Body of pancreas (tissue), 4 donors: ENCODE measurements around the gene AMH. TPM values are rescaled to one million over a fixed set of nuclear protein-coding genes. Genes with fewer than 3 reads are reported as not detected.

Experiments used
- ATAC-seq: fragments of 150-250 bp; one replicate; pipeline ENCODE4 v1.9.1; 2016
- DNase-seq, 4 donors: peaks; one replicate each; pipeline ENCODE4 v3.0.0-alpha.2; 2019
- H3K27ac ChIP-seq, 4 donors: fragments of 200-600 bp; sonication (generic); 1 replicate in 3 of 4; 2 replicates in 1 of 4; pipeline versions ENCODE4 v1.5.1 to v1.6.1; 2016 to 2019; ENCODE audit warnings: mild to moderate bottlenecking in 1 of 4, mixed read lengths in 1 of 4, moderate library complexity in 1 of 4
- H3K27me3 ChIP-seq, 2 donors: fragments of 200-600 bp; sonication (generic); one replicate each; pipeline ENCODE4 v1.6.0; 2016; ENCODE audit warnings: mild to moderate bottlenecking in 1 of 2
- H3K36me3 ChIP-seq, 2 donors: fragments of 200-600 bp; sonication (generic); replicated peaks in 1 of 2; 2 replicates each; pipeline ENCODE4 v1.5.1; 2016; ENCODE audit warnings: low read depth in 2 of 2; ENCODE audit not compliant: insufficient read depth in 1 of 2
- H3K4me1 ChIP-seq: fragments of 200-600 bp; sonication (generic); one replicate; pipeline ENCODE4 v1.6.0; 2016
- H3K4me3 ChIP-seq, 2 donors: fragments of 200-600 bp; sonication (generic); 1 replicate in 1 of 2; 2 replicates in 1 of 2; pipeline ENCODE4 v1.5.1; 2016 to 2019
- H3K9me3 ChIP-seq, 3 donors: fragments of 200-600 bp; sonication (generic); 1 replicate in 2 of 3; 2 replicates in 1 of 3; pipeline ENCODE4 v1.5.1; 2016
- POLR2A ChIP-seq, 3 donors: fragments of 450-650 bp; IDR thresholded peaks; one replicate each; pipeline ENCODE4 v1.6.1; 2016; ENCODE audit warnings: antibody characterized with exemption in 3 of 3, mild to moderate bottlenecking in 2 of 3
- WGBS, 2 donors: methylation state at CpG; one replicate each; pipeline ENCODE4 v1.1.5; 2017; 5-methylcytosine and 5-hydroxymethylcytosine counted together
- intact Hi-C: fragments of 100-400 bp; cut with DNase I; formaldehyde crosslinking; loops from one replicate; pipeline ENCODE4 v1.15.1; 2023
- total RNA-seq, 2 donors: library from RNA; depleted of rRNA; stranded (reverse); fragments of >200 nt; gene quantifications; one replicate each; pipeline ENCODE4 v1.1.0, GENCODE V29; 2016
- TF ChIP-seq, protein P1 (sequence below), 7 experiments: fragments of 450-650 bp in 4 of 7; fragments of 200-600 bp in 3 of 7; sonication (generic) in 3 of 7; IDR thresholded peaks; one replicate each; pipeline ENCODE4 v1.5.1; 2016 to 2019; ENCODE audit warnings: antibody characterized with exemption in 7 of 7

The AMH gene
- total RNA-seq, 2 donors from 2014 or later: 0.99 to 11.7 TPM

- ATAC-seq (no peak), DNase-seq (peak; percentile 62 to 72 (median 66))
- intact Hi-C loops: loop anchor here (5.0 kb wide), 1 partner anchor 118 kb away; no protein-coding TSS in a partner anchor
- H3K36me3 ChIP-seq: peaks cover 0 to 2% of the 10 kb centered on the region in 2 donors
- no peak overlapping the region for H3K4me3 ChIP-seq
- TF ChIP-seq POLR2A (IDR thresholded peaks at IDR 0.05): no peak
- TF ChIP-seq, protein P1, sequence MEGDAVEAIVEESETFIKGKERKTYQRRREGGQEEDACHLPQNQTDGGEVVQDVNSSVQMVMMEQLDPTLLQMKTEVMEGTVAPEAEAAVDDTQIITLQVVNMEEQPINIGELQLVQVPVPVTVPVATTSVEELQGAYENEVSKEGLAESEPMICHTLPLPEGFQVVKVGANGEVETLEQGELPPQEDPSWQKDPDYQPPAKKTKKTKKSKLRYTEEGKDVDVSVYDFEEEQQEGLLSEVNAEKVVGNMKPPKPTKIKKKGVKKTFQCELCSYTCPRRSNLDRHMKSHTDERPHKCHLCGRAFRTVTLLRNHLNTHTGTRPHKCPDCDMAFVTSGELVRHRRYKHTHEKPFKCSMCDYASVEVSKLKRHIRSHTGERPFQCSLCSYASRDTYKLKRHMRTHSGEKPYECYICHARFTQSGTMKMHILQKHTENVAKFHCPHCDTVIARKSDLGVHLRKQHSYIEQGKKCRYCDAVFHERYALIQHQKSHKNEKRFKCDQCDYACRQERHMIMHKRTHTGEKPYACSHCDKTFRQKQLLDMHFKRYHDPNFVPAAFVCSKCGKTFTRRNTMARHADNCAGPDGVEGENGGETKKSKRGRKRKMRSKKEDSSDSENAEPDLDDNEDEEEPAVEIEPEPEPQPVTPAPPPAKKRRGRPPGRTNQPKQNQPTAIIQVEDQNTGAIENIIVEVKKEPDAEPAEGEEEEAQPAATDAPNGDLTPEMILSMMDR (IDR thresholded peaks at IDR 0.05): peak in 6 of 7 experiments; percentile 23 to 69 (median 56)
- 58 to 78% methylated on average over 8 to 16 of the region's 16 CpGs for WGBS, 2 donors
- peaks cover 44% of the 10 kb centered on the region for H3K4me1 ChIP-seq
- no peaks in the 10 kb centered on the region for H3K27me3 ChIP-seq
- H3K9me3 ChIP-seq: no peaks in the 10 kb centered on the region
- H3K27ac ChIP-seq: peak overlapping the region in 1 of 4 donors; percentile 41
Observed at GRCh38 chr19:2274931-2275535, 25.9 kb downstream of the AMH start.

GRCh38 chr19:2275588-2276428 lies 26.7 kb downstream of the AMH start:
- H3K4me3 ChIP-seq: no peak overlapping the region

DNA sequence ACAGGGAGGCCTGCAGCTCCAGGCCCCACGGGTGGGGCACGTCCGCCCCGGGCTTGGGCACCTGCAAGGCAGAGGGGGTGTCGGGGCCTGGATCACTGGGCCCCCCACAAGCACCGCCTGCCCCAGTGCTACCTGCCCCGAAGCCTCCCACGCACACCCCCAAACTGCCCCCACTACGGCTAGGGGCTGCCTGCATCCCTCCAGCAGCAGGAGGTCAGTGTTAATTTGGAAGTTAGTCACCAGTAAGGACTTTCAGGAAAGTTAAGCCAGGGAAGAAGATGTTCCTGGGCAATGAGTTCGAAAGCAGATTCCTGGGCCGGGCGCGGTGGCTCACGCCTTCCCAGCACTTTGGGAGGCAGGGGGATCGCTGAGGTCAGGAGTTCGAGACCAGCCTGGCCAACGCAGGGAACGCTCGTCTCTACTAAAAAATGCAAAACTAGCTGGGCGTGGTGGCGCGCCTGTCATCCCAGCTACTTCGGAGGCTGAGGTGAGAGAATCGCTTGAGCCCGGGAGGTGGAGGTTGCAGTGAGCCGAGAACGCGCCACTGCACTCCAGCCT lies 27.4 kb downstream of the AMH start:
- Histone ChIP-seq H3K27me3 (no peaks in the 10 kb centered on the region), H3K9me3 (no peaks in the 10 kb centered on the region), H3K27ac (no peak overlapping the region), H3K4me1 (peaks cover 47% of the 10 kb centered on the region), H3K36me3 (peaks cover 0 to 2% of the 10 kb centered on the region in 2 donors), H3K4me3 (no peak overlapping the region)
- DNase-seq (no peak), ATAC-seq (no peak)
- intact Hi-C loops: no loop called here
- WGBS, 2 donors: 89 to 94% methylated on average over 20 to 24 of the region's 28 CpGs
- TF ChIP-seq, protein P1 (IDR thresholded peaks at IDR 0.05): no peak
- TF ChIP-seq POLR2A (IDR thresholded peaks at IDR 0.05): no peak

More at GRCh38 chr19:2275588-2276428, 26.7 kb downstream of the AMH start:
- no peak for ATAC-seq
- Histone ChIP-seq H3K9me3 (no peaks in the 10 kb centered on the region), H3K36me3 (peaks cover 0 to 2% of the 10 kb centered on the region in 2 donors), H3K27ac (no peak overlapping the region), H3K27me3 (no peaks in the 10 kb centered on the region), H3K4me1 (peaks cover 52% of the 10 kb centered on the region)
- 79% methylated on average over 43 of the region's 74 CpGs; no CpG with 5 or more reads in 1 of the 2 donors for WGBS, 2 donors
- TF ChIP-seq POLR2A (IDR thresholded peaks at IDR 0.05): no peak
- TF ChIP-seq, protein P1 (IDR thresholded peaks at IDR 0.05): no peak
- DNase-seq: no peak
- intact Hi-C loops: no loop called here

- ATAC-seq (no peak), DNase-seq (no peak)
- Histone ChIP-seq H3K36me3 (peaks cover 0 to 2% of the 10 kb centered on the region in 2 donors), H3K27ac (no peak overlapping the region), H3K9me3 (no peaks in the 10 kb centered on the region), H3K4me1 (peaks cover 44% of the 10 kb centered on the region), H3K27me3 (no peaks in the 10 kb centered on the region), H3K4me3 (no peak overlapping the region)
- TF ChIP-seq, protein P1 (IDR thresholded peaks at IDR 0.05): no peak
- TF ChIP-seq POLR2A (IDR thresholded peaks at IDR 0.05): no peak
- 70 to 77% methylated on average over 8 to 9 of the region's 9 CpGs for WGBS, 2 donors
- intact Hi-C loops: no loop called here
Observed at GRCh38 chr19:2277138-2277537, 28.0 kb downstream of the AMH start.
